ENCODE data around the gene EMC7.

- TF ChIP-seq, protein P1, sequence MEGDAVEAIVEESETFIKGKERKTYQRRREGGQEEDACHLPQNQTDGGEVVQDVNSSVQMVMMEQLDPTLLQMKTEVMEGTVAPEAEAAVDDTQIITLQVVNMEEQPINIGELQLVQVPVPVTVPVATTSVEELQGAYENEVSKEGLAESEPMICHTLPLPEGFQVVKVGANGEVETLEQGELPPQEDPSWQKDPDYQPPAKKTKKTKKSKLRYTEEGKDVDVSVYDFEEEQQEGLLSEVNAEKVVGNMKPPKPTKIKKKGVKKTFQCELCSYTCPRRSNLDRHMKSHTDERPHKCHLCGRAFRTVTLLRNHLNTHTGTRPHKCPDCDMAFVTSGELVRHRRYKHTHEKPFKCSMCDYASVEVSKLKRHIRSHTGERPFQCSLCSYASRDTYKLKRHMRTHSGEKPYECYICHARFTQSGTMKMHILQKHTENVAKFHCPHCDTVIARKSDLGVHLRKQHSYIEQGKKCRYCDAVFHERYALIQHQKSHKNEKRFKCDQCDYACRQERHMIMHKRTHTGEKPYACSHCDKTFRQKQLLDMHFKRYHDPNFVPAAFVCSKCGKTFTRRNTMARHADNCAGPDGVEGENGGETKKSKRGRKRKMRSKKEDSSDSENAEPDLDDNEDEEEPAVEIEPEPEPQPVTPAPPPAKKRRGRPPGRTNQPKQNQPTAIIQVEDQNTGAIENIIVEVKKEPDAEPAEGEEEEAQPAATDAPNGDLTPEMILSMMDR (IDR thresholded peaks at IDR 0.05) = no peak
- TF ChIP-seq TEAD4 (CRISPR knock-in tag; IDR thresholded peaks at IDR 0.05) (no peak), ESRRA (CRISPR knock-in tag; IDR thresholded peaks at IDR 0.05; ENCODE audit: borderline replicate concordance) (no peak), STAT6 (CRISPR knock-in tag; conservative IDR thresholded peaks at IDR 0.05; ENCODE audit: low read depth) (no peak), KAT7 (CRISPR knock-in tag; IDR thresholded peaks at IDR 0.05; ENCODE audit: borderline replicate concordance) (no peak), AR (CRISPR knock-in tag; IDR thresholded peaks at IDR 0.05) (no peak), ZNF512 (CRISPR knock-in tag; IDR thresholded peaks at IDR 0.05; ENCODE audit: borderline replicate concordance) (no peak), NR2C2 (CRISPR knock-in tag; IDR thresholded peaks at IDR 0.05) (no peak), ATF6 (CRISPR knock-in tag; IDR thresholded peaks at IDR 0.05) (no peak), CBFB (CRISPR knock-in tag; IDR thresholded peaks at IDR 0.05; ENCODE audit: low read depth) (no peak)
- TF ChIP-seq, protein P2, sequence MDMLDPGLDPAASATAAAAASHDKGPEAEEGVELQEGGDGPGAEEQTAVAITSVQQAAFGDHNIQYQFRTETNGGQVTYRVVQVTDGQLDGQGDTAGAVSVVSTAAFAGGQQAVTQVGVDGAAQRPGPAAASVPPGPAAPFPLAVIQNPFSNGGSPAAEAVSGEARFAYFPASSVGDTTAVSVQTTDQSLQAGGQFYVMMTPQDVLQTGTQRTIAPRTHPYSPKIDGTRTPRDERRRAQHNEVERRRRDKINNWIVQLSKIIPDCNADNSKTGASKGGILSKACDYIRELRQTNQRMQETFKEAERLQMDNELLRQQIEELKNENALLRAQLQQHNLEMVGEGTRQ (CRISPR knock-in tag; IDR thresholded peaks at IDR 0.05) = no peak
- TF ChIP-seq, protein P3, sequence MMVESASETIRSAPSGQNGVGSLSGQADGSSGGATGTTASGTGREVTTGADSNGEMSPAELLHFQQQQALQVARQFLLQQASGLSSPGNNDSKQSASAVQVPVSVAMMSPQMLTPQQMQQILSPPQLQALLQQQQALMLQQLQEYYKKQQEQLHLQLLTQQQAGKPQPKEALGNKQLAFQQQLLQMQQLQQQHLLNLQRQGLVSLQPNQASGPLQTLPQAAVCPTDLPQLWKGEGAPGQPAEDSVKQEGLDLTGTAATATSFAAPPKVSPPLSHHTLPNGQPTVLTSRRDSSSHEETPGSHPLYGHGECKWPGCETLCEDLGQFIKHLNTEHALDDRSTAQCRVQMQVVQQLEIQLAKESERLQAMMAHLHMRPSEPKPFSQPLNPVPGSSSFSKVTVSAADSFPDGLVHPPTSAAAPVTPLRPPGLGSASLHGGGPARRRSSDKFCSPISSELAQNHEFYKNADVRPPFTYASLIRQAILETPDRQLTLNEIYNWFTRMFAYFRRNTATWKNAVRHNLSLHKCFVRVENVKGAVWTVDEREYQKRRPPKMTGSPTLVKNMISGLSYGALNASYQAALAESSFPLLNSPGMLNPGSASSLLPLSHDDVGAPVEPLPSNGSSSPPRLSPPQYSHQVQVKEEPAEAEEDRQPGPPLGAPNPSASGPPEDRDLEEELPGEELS (CRISPR knock-in tag; IDR thresholded peaks at IDR 0.05) = no peak
These were observed 58.3 kb downstream of the EMC7 start for GRCh38 chr15:34043391-34043790.

Measured in WTC11 (cell line).